ACC112 (cell line): ENCODE results near the gene FIBCD1.

Experiments used
- H2AFZ ChIP-seq: fragments of 200-600 bp; sonication (generic); one replicate; pipeline ENCODE4 v1.6.0; 2017; ENCODE audit warnings: antibody characterized with exemption, low read length; ENCODE audit not compliant: unreplicated experiment
- H3K27ac ChIP-seq: fragments of 200-600 bp; sonication (generic); 2 replicates; pipeline ENCODE4 v1.5.1; 2014; ENCODE audit warnings: low read depth, mild to moderate bottlenecking, antibody characterized with exemption, low read length, moderate library complexity
- H3K27me3 ChIP-seq: fragments of 200-600 bp; sonication (generic); 2 replicates; pipeline ENCODE4 v1.6.1; 2014; ENCODE audit warnings: mild to moderate bottlenecking, antibody characterized with exemption, low read length, moderate library complexity, mixed read lengths; ENCODE audit not compliant: insufficient read depth
- H3K36me3 ChIP-seq: fragments of 200-600 bp; sonication (generic); 2 replicates; pipeline ENCODE4 v1.6.1; 2016; ENCODE audit warnings: mild to moderate bottlenecking, antibody characterized with exemption, low read length, moderate library complexity, mixed read lengths; ENCODE audit not compliant: insufficient read depth
- H3K4me1 ChIP-seq: fragments of 200-600 bp; sonication (generic); one replicate; pipeline ENCODE4 v1.6.1; 2016; ENCODE audit warnings: low read length, mixed read lengths; ENCODE audit not compliant: insufficient read depth, unreplicated experiment, control insufficient read depth
- H3K4me3 ChIP-seq: fragments of 200-600 bp; sonication (generic); 2 replicates; pipeline ENCODE4 v1.5.1; 2014; ENCODE audit warnings: mild to moderate bottlenecking, low read depth, low read length
- H3K79me2 ChIP-seq: fragments of 200-600 bp; sonication (generic); one replicate; pipeline ENCODE4 v1.6.0; 2016; ENCODE audit warnings: low read length; ENCODE audit not compliant: control insufficient read depth, unreplicated experiment, insufficient read depth

Gene FIBCD1

GRCh38 chr9:130888146-130888885 is 50.7 kb downstream of the FIBCD1 start:
- peaks cover 9% of the 10 kb centered on the region; the same call in 1 of the 2 replicates for H3K36me3 ChIP-seq
- no peak overlapping the region for H3K4me3 ChIP-seq
- no peaks in the 10 kb centered on the region for H3K27me3 ChIP-seq
- H3K79me2 ChIP-seq = peaks cover 2% of the 10 kb centered on the region
- H3K27ac ChIP-seq = no peak overlapping the region
- H2AFZ ChIP-seq = no peak overlapping the region
- H3K4me1 ChIP-seq = no peaks in the 10 kb centered on the region

- H3K36me3 ChIP-seq = peaks cover 9% of the 10 kb centered on the region; the same call in 1 of the 2 replicates
Measured at GRCh38 chr9:130887494-130888144, 51.4 kb downstream of the FIBCD1 start.

GRCh38 chr9:130886981-130887380 is 52.1 kb downstream of the FIBCD1 start:
- peaks cover 12% of the 10 kb centered on the region; the same call in 1 of the 2 replicates for H3K36me3 ChIP-seq
- H3K4me1 ChIP-seq = no peaks in the 10 kb centered on the region
- H3K4me3 ChIP-seq = no peak overlapping the region
- peaks cover 2% of the 10 kb centered on the region for H3K79me2 ChIP-seq
- no peak overlapping the region for H2AFZ ChIP-seq
- no peaks in the 10 kb centered on the region for H3K27me3 ChIP-seq
- no peak overlapping the region for H3K27ac ChIP-seq

More at GRCh38 chr9:130887494-130888144, 51.4 kb downstream of the FIBCD1 start:
- H3K27ac ChIP-seq = no peak overlapping the region
- H3K4me3 ChIP-seq = no peak overlapping the region
- peaks cover 2% of the 10 kb centered on the region for H3K79me2 ChIP-seq
- no peaks in the 10 kb centered on the region for H3K4me1 ChIP-seq
- H3K27me3 ChIP-seq = no peaks in the 10 kb centered on the region
- no peak overlapping the region for H2AFZ ChIP-seq

- Histone ChIP-seq H3K27me3 (no peaks in the 10 kb centered on the region), H3K4me1 (no peaks in the 10 kb centered on the region), H3K79me2 (peaks cover 2% of the 10 kb centered on the region), H3K27ac (no peak overlapping the region), H3K36me3 (peaks cover 16% of the 10 kb centered on the region; the same call in 1 of the 2 replicates), H3K4me3 (no peak overlapping the region), H2AFZ (no peak overlapping the region)
Measured at GRCh38 chr9:130885484-130886375, 53.3 kb downstream of the FIBCD1 start.

GRCh38 chr9:130884542-130885483 is 54.2 kb downstream of the FIBCD1 start:
- Histone ChIP-seq H3K36me3 (peaks cover 19% of the 10 kb centered on the region; the same call in 1 of the 2 replicates), H3K27me3 (no peaks in the 10 kb centered on the region), H2AFZ (no peak overlapping the region), H3K79me2 (peaks cover 2% of the 10 kb centered on the region), H3K4me3 (no peak overlapping the region), H3K27ac (no peak overlapping the region), H3K4me1 (no peaks in the 10 kb centered on the region)

GRCh38 chr9:130884111-130884531 is 54.9 kb downstream of the FIBCD1 start:
- Histone ChIP-seq H2AFZ (no peak overlapping the region), H3K4me1 (no peaks in the 10 kb centered on the region), H3K36me3 (peaks cover 26% of the 10 kb centered on the region; the same call in 1 of the 2 replicates), H3K27me3 (no peaks in the 10 kb centered on the region), H3K4me3 (no peak overlapping the region), H3K27ac (no peak overlapping the region), H3K79me2 (peaks cover 2% of the 10 kb centered on the region)

- Histone ChIP-seq H2AFZ (no peak overlapping the region), H3K27me3 (no peaks in the 10 kb centered on the region), H3K4me3 (no peak overlapping the region), H3K4me1 (no peaks in the 10 kb centered on the region), H3K27ac (no peak overlapping the region), H3K79me2 (peaks cover 2% of the 10 kb centered on the region), H3K36me3 (peaks cover 30% of the 10 kb centered on the region)
Measured at GRCh38 chr9:130883479-130883878, 55.6 kb downstream of the FIBCD1 start.

- no peak overlapping the region for H3K27ac ChIP-seq
- no peak overlapping the region for H2AFZ ChIP-seq
- peaks cover 2% of the 10 kb centered on the region for H3K79me2 ChIP-seq
- H3K4me1 ChIP-seq = no peaks in the 10 kb centered on the region
- H3K27me3 ChIP-seq = no peaks in the 10 kb centered on the region
- H3K36me3 ChIP-seq = peaks cover 35% of the 10 kb centered on the region
- H3K4me3 ChIP-seq = no peak overlapping the region
Measured at GRCh38 chr9:130882696-130883225, 56.3 kb downstream of the FIBCD1 start.

- Histone ChIP-seq H3K79me2 (peaks cover 2% of the 10 kb centered on the region), H3K4me1 (no peaks in the 10 kb centered on the region), H3K27ac (no peak overlapping the region), H2AFZ (no peak overlapping the region), H3K27me3 (no peaks in the 10 kb centered on the region), H3K4me3 (no peak overlapping the region), H3K36me3 (peaks cover 41% of the 10 kb centered on the region)
Measured at GRCh38 chr9:130881516-130881915, 57.5 kb downstream of the FIBCD1 start.
